Fibroblast of upper back skin (primary cell): ENCODE data around the gene ATP6V1E1.
"Not testable (repeated sequence)": the region's sequence is repeated elsewhere in the genome, so short reads cannot be mapped to it uniquely, and the experiment has no call there.

ENCODE experiments used
- DNase-seq: peaks from one replicate; pipeline ENCODE4 v3.0.0-alpha.2; 2013

ATP6V1E1 gene

GRCh38 chr22:17580441-17581031 is 48.0 kb downstream of the ATP6V1E1 start:
- DNase-seq: no peak

GRCh38 chr22:17579535-17579981 is 49.0 kb downstream of the ATP6V1E1 start:
- no peak for DNase-seq

- peak; percentile 46 for DNase-seq
Measured at GRCh38 chr22:17578136-17578754, 50.3 kb downstream of the ATP6V1E1 start.

- DNase-seq: peak; percentile 86
Measured at GRCh38 chr22:17576470-17576869, 52.1 kb downstream of the ATP6V1E1 start.

- DNase-seq: no peak
Measured at GRCh38 chr22:17575681-17576080, 52.9 kb downstream of the ATP6V1E1 start.

GRCh38 chr22:17575151-17575550 is 53.4 kb downstream of the ATP6V1E1 start:
- no peak for DNase-seq

GRCh38 chr22:17570851-17571631 is 57.5 kb downstream of the ATP6V1E1 start:
- peak; percentile 45 for DNase-seq

- no peak for DNase-seq
Measured at GRCh38 chr22:17569971-17570511, 58.5 kb downstream of the ATP6V1E1 start.

- DNase-seq: no peak
Measured at GRCh38 chr22:17566776-17567175, 61.8 kb downstream of the ATP6V1E1 start.

- DNase-seq: not testable (repeated sequence)
Measured at GRCh38 chr22:17566016-17566687, 62.4 kb downstream of the ATP6V1E1 start.

- DNase-seq: peak; percentile 36
Measured at GRCh38 chr22:17563936-17564391, 64.6 kb downstream of the ATP6V1E1 start.

- DNase-seq: no peak
Measured at GRCh38 chr22:17562906-17563870, 65.4 kb downstream of the ATP6V1E1 start, which contains the start of gene SLC25A18. TSS of gene SLC25A18 (plus strand) at chr22:17563498. CDS start at chr22:17579945, 16,447 bp downstream.

- no peak for DNase-seq
Measured at GRCh38 chr22:17559188-17559587, 69.4 kb downstream of the ATP6V1E1 start.

- DNase-seq: no peak
Measured at GRCh38 chr22:17554814-17555213, 73.7 kb downstream of the ATP6V1E1 start.

- DNase-seq: no peak
Measured at GRCh38 chr22:17552737-17553136, 75.8 kb downstream of the ATP6V1E1 start.

GRCh38 chr22:17549655-17550054 is 78.9 kb downstream of the ATP6V1E1 start:
- no peak for DNase-seq

- no peak for DNase-seq
Measured at GRCh38 chr22:17549183-17549582, 79.4 kb downstream of the ATP6V1E1 start.

- no peak for DNase-seq
Measured at GRCh38 chr22:17548756-17549035, 79.9 kb downstream of the ATP6V1E1 start.

- DNase-seq: no peak
Measured at GRCh38 chr22:17548010-17548755, 80.4 kb downstream of the ATP6V1E1 start.

- DNase-seq: no peak
Measured at GRCh38 chr22:17542452-17542851, 86.1 kb downstream of the ATP6V1E1 start.
